GM19193 (cell line): ENCODE data around the gene DDX39A.

Experiments
- POLR2A ChIP-seq: IDR thresholded peaks from 4 replicates; pipeline ENCODE4 v1.6.1; 2011; ENCODE audit not compliant: insufficient read depth, insufficient read length; ENCODE audit errors: extremely low read depth

DDX39A gene

GRCh38 chr19:14378890-14379289 is 40.3 kb downstream of the DDX39A start:
- TF ChIP-seq POLR2A: no peak

- TF ChIP-seq POLR2A: no peak
These were observed 41.2 kb downstream of the DDX39A start for GRCh38 chr19:14377883-14378328.

GRCh38 chr19:14375582-14376291 is 43.4 kb downstream of the DDX39A start:
- TF ChIP-seq POLR2A: no peak

GRCh38 chr19:14375055-14375581 is 44.0 kb downstream of the DDX39A start:
- TF ChIP-seq POLR2A: peak; percentile 51

GRCh38 chr19:14371301-14371821 is 47.8 kb downstream of the DDX39A start:
- TF ChIP-seq POLR2A: no peak

- TF ChIP-seq POLR2A: no peak
These were observed 48.2 kb downstream of the DDX39A start for GRCh38 chr19:14370940-14371280.

GRCh38 chr19:14370169-14370939 is 48.8 kb downstream of the DDX39A start:
- no peak for TF ChIP-seq POLR2A

- TF ChIP-seq POLR2A: peak; percentile 27
These were observed 49.6 kb downstream of the DDX39A start for GRCh38 chr19:14369399-14370168.

- no peak for TF ChIP-seq POLR2A
These were observed 51.1 kb downstream of the DDX39A start for GRCh38 chr19:14368011-14368513.

- no peak for TF ChIP-seq POLR2A
These were observed 52.1 kb downstream of the DDX39A start for GRCh38 chr19:14367016-14367415.

GRCh38 chr19:14366529-14366928 is 52.6 kb downstream of the DDX39A start:
- peak; percentile 24 for TF ChIP-seq POLR2A

- peak; percentile 16 for TF ChIP-seq POLR2A
These were observed 55.7 kb downstream of the DDX39A start for GRCh38 chr19:14363183-14364097.

- no peak for TF ChIP-seq POLR2A
These were observed 57.3 kb downstream of the DDX39A start for GRCh38 chr19:14361824-14362223.
